Panc1 (cell line): ENCODE data around the gene CNKSR1. TPM values are rescaled to one million over a fixed set of nuclear protein-coding genes. Genes with fewer than 3 reads are reported as not detected.

Source experiments
- ATAC-seq: fragments of 200-7000 bp; cut with Tn5 transposase; 2 replicates; pipeline ENCODE4 v1.9.1; 2020; ENCODE audit warnings: mild to moderate bottlenecking, moderate library complexity
- BruUV-seq: library from RNA; stranded (reverse); fragments of 400-500 nt; replicated peaks from 2 replicates; lab custom pipeline; 2021; lab: Mats Ljungman, UMichigan
- CTCF ChIA-PET: fragments of 300-600 bp; sonication (Branson Sonifier 250); formaldehyde crosslinking; loops from one replicate; lab custom pipeline; 2022; ENCODE audit warnings: antibody characterized with exemption; lab: Charles Lee
- POLR2A ChIA-PET: fragments of 300-600 bp; sonication (Branson Sonifier 250); formaldehyde crosslinking; loops from one replicate; lab custom pipeline; 2022; ENCODE audit warnings: antibody characterized with exemption; lab: Charles Lee
- DNase-seq: peaks from one replicate; pipeline ENCODE4 v3.0.0-alpha.2; 2010; ENCODE audit warnings: low read depth, low spot score
- H3K27ac ChIP-seq: 2 replicates; pipeline ENCODE4 v1.5.1; 2011; ENCODE audit warnings: mild to moderate bottlenecking, low read length, inconsistent platforms
- H3K27me3 ChIP-seq: fragments of 200-500 bp; sonication (Bioruptor generic); 2 replicates; pipeline ENCODE4 v1.6.0; 2014; ENCODE audit warnings: low read length, inconsistent platforms; ENCODE audit not compliant: control insufficient read depth, insufficient read depth
- H3K36me3 ChIP-seq: fragments of 200-500 bp; sonication (Bioruptor generic); 2 replicates; pipeline ENCODE4 v1.5.1; 2014; ENCODE audit warnings: inconsistent platforms, mild to moderate bottlenecking, low read length, moderate library complexity; ENCODE audit not compliant: control insufficient read depth, insufficient read depth
- H3K4me1 ChIP-seq: 2 replicates; pipeline ENCODE4 v1.5.1; 2011; ENCODE audit warnings: inconsistent platforms, mild to moderate bottlenecking, low read length, moderate library complexity; ENCODE audit not compliant: control insufficient read depth, insufficient read depth
- H3K4me3 ChIP-seq, 2 experiments: 2 replicates each; pipeline ENCODE4 v1.5.1; 2011 to 2012; ENCODE audit warnings: low read depth in 2 of 2, low read length in 2 of 2, mild to moderate bottlenecking in 2 of 2, inconsistent platforms in 1 of 2, moderate library complexity in 1 of 2
- H3K9me3 ChIP-seq: fragments of 200-500 bp; sonication (Bioruptor generic); 2 replicates; pipeline ENCODE4 v1.5.1; 2014; ENCODE audit warnings: low read depth, mild to moderate bottlenecking, inconsistent platforms, low read length, moderate library complexity; ENCODE audit not compliant: control insufficient read depth, insufficient read depth
- POLR2AphosphoS5 ChIP-seq: IDR thresholded peaks from 2 replicates; pipeline ENCODE4 v1.6.1; 2012; ENCODE audit warnings: mild to moderate bottlenecking, low read depth, low read length, moderate library complexity
- SIN3A ChIP-seq: IDR thresholded peaks from 2 replicates; pipeline ENCODE4 v1.6.1; 2012; ENCODE audit warnings: low read depth, mild to moderate bottlenecking, low read length, moderate library complexity, borderline replicate concordance; ENCODE audit not compliant: insufficient read depth
- TCF7L2 ChIP-seq: IDR thresholded peaks from 2 replicates; pipeline ENCODE4 v1.6.1; 2011; ENCODE audit warnings: mild to moderate bottlenecking, low read depth, low read length, inconsistent platforms
- in situ Hi-C: cut with HindIII; loops from 2 replicates; pipeline ENCODE4 v1.10.0; 2016; ENCODE audit warnings: low sequenced_read_pairs, low pct_unique_long_range_greater_than_20kb
- intact Hi-C: fragments of 100-400 bp; cut with micrococcal nuclease; formaldehyde crosslinking; loops from one replicate; pipeline ENCODE4 v1.10.0; 2022; ENCODE audit not compliant: unreplicated experiment
- total RNA-seq: library from RNA; stranded (reverse); gene quantifications from one replicate; pipeline ENCODE4 v1.2.1, GENCODE V29; 2021; ENCODE audit not compliant: unreplicated experiment
- TF ChIP-seq, protein P1 (sequence below): fragments of 450-650 bp; IDR thresholded peaks from 2 replicates; pipeline ENCODE4 v1.5.1; 2017; ENCODE audit warnings: mild to moderate bottlenecking
- TF ChIP-seq, protein P2 (sequence below), 2 experiments: IDR thresholded peaks; 2 replicates each; pipeline ENCODE4 v1.6.1; 2011 to 2012; ENCODE audit warnings: low read depth in 2 of 2, control low read depth in 1 of 2, low read length in 1 of 2, mild to moderate bottlenecking in 1 of 2, moderate library complexity in 1 of 2; ENCODE audit not compliant: insufficient read depth in 1 of 2

Gene CNKSR1
- total RNA-seq, 1 experiment from 2014 or later, result 13.7 TPM

DNA sequence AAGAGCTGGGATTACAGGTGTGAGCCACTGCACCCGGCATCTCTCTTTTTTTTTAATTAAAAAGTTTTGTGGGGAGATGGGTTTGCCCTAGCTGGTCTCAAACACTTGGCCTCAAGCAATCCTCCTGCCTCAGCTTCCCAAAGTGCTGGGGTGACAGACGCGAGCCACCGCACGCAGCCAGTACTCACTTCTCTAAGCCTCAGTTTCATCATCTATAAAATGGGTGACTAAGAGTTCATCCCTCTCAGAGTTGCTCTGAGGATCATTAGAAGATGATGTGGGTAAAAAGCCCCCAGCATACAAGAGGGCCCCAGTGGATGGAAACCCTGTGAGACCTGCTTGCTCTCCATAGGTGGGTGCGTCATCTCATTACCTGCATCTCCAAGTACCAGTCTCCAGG is 10.6 kb downstream of the CNKSR1 start:
- ChIA-PET CTCF (no interaction called here), POLR2A (no interaction called here)
- no TSS peak for BruUV-seq
- Histone ChIP-seq H3K27me3 (no peaks in the 10 kb centered on the region), H3K27ac (no peak overlapping the region), H3K36me3 (no peaks in the 10 kb centered on the region), H3K9me3 (no peaks in the 10 kb centered on the region), H3K4me1 (no peaks in the 10 kb centered on the region), H3K4me3 (no peak overlapping the region)
- DNase-seq (no peak), ATAC-seq (no peak)
- TF ChIP-seq, protein P1, sequence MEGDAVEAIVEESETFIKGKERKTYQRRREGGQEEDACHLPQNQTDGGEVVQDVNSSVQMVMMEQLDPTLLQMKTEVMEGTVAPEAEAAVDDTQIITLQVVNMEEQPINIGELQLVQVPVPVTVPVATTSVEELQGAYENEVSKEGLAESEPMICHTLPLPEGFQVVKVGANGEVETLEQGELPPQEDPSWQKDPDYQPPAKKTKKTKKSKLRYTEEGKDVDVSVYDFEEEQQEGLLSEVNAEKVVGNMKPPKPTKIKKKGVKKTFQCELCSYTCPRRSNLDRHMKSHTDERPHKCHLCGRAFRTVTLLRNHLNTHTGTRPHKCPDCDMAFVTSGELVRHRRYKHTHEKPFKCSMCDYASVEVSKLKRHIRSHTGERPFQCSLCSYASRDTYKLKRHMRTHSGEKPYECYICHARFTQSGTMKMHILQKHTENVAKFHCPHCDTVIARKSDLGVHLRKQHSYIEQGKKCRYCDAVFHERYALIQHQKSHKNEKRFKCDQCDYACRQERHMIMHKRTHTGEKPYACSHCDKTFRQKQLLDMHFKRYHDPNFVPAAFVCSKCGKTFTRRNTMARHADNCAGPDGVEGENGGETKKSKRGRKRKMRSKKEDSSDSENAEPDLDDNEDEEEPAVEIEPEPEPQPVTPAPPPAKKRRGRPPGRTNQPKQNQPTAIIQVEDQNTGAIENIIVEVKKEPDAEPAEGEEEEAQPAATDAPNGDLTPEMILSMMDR, result no peak
- TF ChIP-seq, protein P2, sequence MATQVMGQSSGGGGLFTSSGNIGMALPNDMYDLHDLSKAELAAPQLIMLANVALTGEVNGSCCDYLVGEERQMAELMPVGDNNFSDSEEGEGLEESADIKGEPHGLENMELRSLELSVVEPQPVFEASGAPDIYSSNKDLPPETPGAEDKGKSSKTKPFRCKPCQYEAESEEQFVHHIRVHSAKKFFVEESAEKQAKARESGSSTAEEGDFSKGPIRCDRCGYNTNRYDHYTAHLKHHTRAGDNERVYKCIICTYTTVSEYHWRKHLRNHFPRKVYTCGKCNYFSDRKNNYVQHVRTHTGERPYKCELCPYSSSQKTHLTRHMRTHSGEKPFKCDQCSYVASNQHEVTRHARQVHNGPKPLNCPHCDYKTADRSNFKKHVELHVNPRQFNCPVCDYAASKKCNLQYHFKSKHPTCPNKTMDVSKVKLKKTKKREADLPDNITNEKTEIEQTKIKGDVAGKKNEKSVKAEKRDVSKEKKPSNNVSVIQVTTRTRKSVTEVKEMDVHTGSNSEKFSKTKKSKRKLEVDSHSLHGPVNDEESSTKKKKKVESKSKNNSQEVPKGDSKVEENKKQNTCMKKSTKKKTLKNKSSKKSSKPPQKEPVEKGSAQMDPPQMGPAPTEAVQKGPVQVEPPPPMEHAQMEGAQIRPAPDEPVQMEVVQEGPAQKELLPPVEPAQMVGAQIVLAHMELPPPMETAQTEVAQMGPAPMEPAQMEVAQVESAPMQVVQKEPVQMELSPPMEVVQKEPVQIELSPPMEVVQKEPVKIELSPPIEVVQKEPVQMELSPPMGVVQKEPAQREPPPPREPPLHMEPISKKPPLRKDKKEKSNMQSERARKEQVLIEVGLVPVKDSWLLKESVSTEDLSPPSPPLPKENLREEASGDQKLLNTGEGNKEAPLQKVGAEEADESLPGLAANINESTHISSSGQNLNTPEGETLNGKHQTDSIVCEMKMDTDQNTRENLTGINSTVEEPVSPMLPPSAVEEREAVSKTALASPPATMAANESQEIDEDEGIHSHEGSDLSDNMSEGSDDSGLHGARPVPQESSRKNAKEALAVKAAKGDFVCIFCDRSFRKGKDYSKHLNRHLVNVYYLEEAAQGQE (IDR thresholded peaks at IDR 0.05; ENCODE audit: insufficient read depth in 1 of 2, low read depth in 2 of 2, low read length in 1 of 2), result no peak
- TF ChIP-seq SIN3A (no peak), TCF7L2 (no peak), POLR2AphosphoS5 (no peak)
- in situ Hi-C loops (no loop called here), intact Hi-C loops (no loop called here)

DNA sequence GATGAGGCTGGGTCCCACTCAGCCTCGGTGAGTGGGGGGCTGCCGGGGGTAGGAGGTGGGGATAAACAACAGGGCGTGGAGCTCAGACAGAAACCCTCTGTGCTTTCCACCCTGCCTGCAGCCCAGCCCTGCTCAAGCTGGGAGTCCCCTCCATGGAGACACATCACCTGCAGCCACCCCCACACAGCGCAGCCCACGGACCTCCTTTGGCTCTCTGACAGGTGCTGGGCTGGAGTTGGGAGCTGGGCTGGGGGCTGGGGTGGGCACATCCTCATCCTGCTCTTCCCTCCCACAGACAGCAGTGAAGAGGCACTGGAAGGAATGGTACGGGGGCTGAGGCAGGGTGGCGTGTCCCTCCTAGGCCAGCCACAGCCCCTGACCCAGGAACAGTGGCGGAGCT is 11.2 kb downstream of the CNKSR1 start:
- BruUV-seq, result no TSS peak
- Histone ChIP-seq H3K27ac (no peak overlapping the region), H3K27me3 (no peaks in the 10 kb centered on the region), H3K4me1 (no peaks in the 10 kb centered on the region), H3K4me3 (no peak overlapping the region), H3K9me3 (no peaks in the 10 kb centered on the region), H3K36me3 (no peaks in the 10 kb centered on the region)
- ChIA-PET CTCF (interaction anchor here (2.5 kb wide), 1 partner anchor 45 kb away, joined by 10 read pairs; the partner anchor contains the start of gene CEP85), POLR2A (no interaction called here)
- TF ChIP-seq TCF7L2 (no peak), POLR2AphosphoS5 (no peak), SIN3A (no peak)
- TF ChIP-seq, protein P2 (IDR thresholded peaks at IDR 0.05; ENCODE audit: insufficient read depth in 1 of 2, low read depth in 2 of 2, low read length in 1 of 2), result no peak
- TF ChIP-seq, protein P1, result no peak
- DNase-seq, result no peak
- ATAC-seq, result no peak
- intact Hi-C loops, result no loop called here
- in situ Hi-C loops, result no loop called here
